Ovary (tissue), 9 donors: ENCODE measurements around the gene MSI2. TPM values are rescaled to one million over a fixed set of nuclear protein-coding genes. Genes with fewer than 3 reads are reported as not detected.
A peak's percentile ranks its signal among the peaks of the same experiment; 100 is the strongest.

Experiments used
- DNase-seq, 5 donors: peaks; one replicate each; pipeline ENCODE4 v3.0.0-alpha.2; 2019 to 2020
- H3K27ac ChIP-seq, 2 donors: fragments of 200-600 bp; one replicate each; pipeline versions ENCODE4 v1.5.1 to v1.8.0; 2019 to 2022
- H3K27me3 ChIP-seq: fragments of 200-600 bp; one replicate; pipeline ENCODE4 v1.8.0; 2022
- H3K36me3 ChIP-seq: fragments of 200-600 bp; sonication (generic); one replicate; pipeline ENCODE4 v1.5.1; 2019
- H3K4me1 ChIP-seq: one replicate; pipeline ENCODE4 v1.8.1; 2013; ENCODE audit warnings: mild to moderate bottlenecking, moderate library complexity; ENCODE audit not compliant: insufficient read depth
- H3K4me3 ChIP-seq: fragments of 200-600 bp; sonication (generic); one replicate; pipeline ENCODE4 v1.5.1; 2017
- H3K9me3 ChIP-seq, 2 donors: fragments of 200-600 bp in 1 of 2; sonication (generic) in 1 of 2; one replicate each; pipeline versions ENCODE4 v1.5.1 to v1.8.1; 2013 to 2019; ENCODE audit warnings: mild to moderate bottlenecking in 1 of 2, moderate library complexity in 1 of 2
- EP300 ChIP-seq: sonication (generic); formaldehyde crosslinking; IDR thresholded peaks from one replicate; pipeline ENCODE4 v1.6.1; 2017; ENCODE audit warnings: antibody characterized with exemption
- POLR2A ChIP-seq: fragments of 450-650 bp; IDR thresholded peaks from one replicate; pipeline ENCODE4 v1.6.1; 2017; ENCODE audit warnings: antibody characterized with exemption, mild to moderate bottlenecking, moderate library complexity
- WGBS, 3 donors: extraction: QIAGEN DNeasy Blood & Tissue Kit in 1 of 3; methylation state at CpG; one replicate each; pipeline versions ENCODE4 v1.1.5 to v1.1.7; 2013 to 2017; 5-methylcytosine and 5-hydroxymethylcytosine counted together
- intact Hi-C, 4 donors: fragments of 100-400 bp; cut with DNase I; formaldehyde crosslinking; loops; one replicate each; pipeline versions ENCODE4 v1.11.0 to v1.15.1; 2022 to 2023
- polyA plus RNA-seq, 2 donors: library from polyadenylated mRNA; stranded (reverse); fragments of 200-250 nt in 1 of 2; fragments of 350-450 nt in 1 of 2; fragmentation: Illumina TruSeq in 1 of 2; extraction: RNeasy Lipid Tissue Mini Kit (QIAGEN cat#74804) in 1 of 2; gene quantifications; one replicate each; pipeline ENCODE4 v1.2.3, GENCODE V29; 2013 to 2014
- total RNA-seq, 7 donors: library from RNA; depleted of rRNA in 2 of 7; stranded (reverse); fragments of >200 nt in 2 of 7; fragmentation: NEBNext Ultra II Directional in 3 of 7; extraction: Animal tissue kit (Norgen Biotek cat#: 25700) in 3 of 7; gene quantifications; one replicate each; pipeline versions ENCODE4 v1.1.0 to v1.2.4, GENCODE V29; 2016 to 2023
- TF ChIP-seq, protein P1 (sequence below), 3 donors: fragments of 450-650 bp in 2 of 3; fragments of 200-600 bp in 1 of 3; IDR thresholded peaks; one replicate each; pipeline versions ENCODE4 v1.5.1 to v1.8.0; 2016 to 2022; ENCODE audit warnings: antibody characterized with exemption in 3 of 3, mild to moderate bottlenecking in 1 of 3
- donor health status: DM: no; HTN: no; CAD: no; lungs with moderate emphysema.
- donor health status: DM: no; HTN: no; CAD: no.
- donor health status: Bipolar disorder and iron deficiency.
- donor health status: DM: yes; HTN: yes; CAD: no.
- donor health status: DM: no; HTN: no; CAD: no.
- donor health status: DM: yes; HTN: yes; CAD: no.

MSI2 gene
- total and polyA plus RNA-seq, 9 donors, result 43.1 to 199 (median 120) TPM

DNA sequence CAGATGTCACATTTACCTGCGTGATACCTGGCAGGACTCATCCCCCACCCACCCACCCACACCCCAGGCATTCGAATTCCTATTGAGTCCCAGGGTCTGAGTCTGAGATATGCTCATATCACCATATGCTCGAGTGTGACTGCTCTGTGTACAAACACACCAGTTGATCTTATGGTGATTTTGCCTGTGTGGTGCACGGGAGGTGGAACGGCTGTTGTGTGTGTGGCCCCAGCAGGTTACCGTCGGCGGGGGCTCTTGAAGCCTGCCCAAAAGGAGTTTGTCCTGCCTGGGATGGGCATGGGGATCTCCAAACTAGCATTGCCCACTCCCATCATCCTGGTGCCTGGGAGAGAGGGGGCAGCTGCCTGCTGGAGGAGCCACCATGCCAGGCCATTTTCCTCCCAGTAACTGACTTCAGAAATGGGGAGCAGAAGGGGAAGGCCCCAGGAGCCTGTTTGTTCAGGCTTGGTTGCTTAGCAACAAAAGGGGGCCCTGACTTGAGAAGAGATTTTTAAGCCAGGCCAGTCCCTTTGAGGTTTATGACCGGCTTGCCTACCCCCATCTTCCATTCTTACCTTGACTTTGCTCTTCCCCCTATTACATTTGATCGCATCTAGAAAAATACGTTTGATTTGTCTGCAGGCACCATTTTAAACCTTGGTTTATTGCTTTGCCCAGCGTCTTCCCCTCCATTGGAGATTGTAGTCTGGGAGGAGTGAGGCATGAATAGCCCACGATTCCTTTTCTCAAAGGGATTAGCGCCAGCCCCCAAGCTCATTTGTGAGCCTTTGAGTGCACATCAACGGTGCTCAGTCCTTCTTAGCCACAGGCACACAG, 271.1 kb downstream of the MSI2 start:
- peaks cover 21% of the 10 kb centered on the region for H3K4me1 ChIP-seq
- no peak overlapping the region for H3K4me3 ChIP-seq
- H3K27ac ChIP-seq, result peak overlapping the region in 1 of 2 donors; percentile 26
- 26 to 38% (median 28%) methylated on average over 15 of the region's 15 CpGs for WGBS, 3 donors
- DNase-seq, result peak in 1 of 5 donors; percentile 36
- H3K36me3 ChIP-seq, result no peaks in the 10 kb centered on the region
- H3K9me3 ChIP-seq, result no peaks in the 10 kb centered on the region
- intact Hi-C loops, result no loop called here
- no peaks in the 10 kb centered on the region for H3K27me3 ChIP-seq
- TF ChIP-seq POLR2A (no peak), EP300 (no peak)
- TF ChIP-seq, protein P1, sequence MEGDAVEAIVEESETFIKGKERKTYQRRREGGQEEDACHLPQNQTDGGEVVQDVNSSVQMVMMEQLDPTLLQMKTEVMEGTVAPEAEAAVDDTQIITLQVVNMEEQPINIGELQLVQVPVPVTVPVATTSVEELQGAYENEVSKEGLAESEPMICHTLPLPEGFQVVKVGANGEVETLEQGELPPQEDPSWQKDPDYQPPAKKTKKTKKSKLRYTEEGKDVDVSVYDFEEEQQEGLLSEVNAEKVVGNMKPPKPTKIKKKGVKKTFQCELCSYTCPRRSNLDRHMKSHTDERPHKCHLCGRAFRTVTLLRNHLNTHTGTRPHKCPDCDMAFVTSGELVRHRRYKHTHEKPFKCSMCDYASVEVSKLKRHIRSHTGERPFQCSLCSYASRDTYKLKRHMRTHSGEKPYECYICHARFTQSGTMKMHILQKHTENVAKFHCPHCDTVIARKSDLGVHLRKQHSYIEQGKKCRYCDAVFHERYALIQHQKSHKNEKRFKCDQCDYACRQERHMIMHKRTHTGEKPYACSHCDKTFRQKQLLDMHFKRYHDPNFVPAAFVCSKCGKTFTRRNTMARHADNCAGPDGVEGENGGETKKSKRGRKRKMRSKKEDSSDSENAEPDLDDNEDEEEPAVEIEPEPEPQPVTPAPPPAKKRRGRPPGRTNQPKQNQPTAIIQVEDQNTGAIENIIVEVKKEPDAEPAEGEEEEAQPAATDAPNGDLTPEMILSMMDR (IDR thresholded peaks at IDR 0.05), result no peak

DNA sequence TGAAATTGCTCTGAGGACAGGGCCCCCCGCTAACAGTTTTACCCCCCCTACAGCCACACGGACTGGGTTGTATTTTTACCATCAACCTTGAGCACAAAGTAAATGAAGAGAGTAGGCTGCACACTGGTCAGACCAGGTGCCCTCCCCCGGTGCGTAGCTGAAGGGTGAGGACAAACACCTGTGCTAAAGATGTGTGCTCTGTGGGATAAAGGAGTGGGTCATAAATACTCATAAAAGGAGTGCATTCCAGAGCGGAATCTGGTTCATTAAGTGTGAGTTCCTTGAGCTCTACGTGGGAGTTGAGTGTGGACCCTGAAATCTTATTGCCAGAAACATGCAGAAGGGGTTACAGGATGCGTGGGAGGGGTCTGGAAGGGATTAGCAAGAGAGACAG, 271.7 kb downstream of the MSI2 start:
- Histone ChIP-seq H3K27me3 (no peaks in the 10 kb centered on the region), H3K27ac (peak overlapping the region in 1 of 2 donors; percentile 26), H3K4me1 (peaks cover 21% of the 10 kb centered on the region), H3K36me3 (no peaks in the 10 kb centered on the region), H3K9me3 (no peaks in the 10 kb centered on the region), H3K4me3 (no peak overlapping the region)
- intact Hi-C loops, result no loop called here
- TF ChIP-seq POLR2A (no peak), EP300 (no peak)
- TF ChIP-seq, protein P1 (IDR thresholded peaks at IDR 0.05), result no peak
- 11 to 30% (median 19%) methylated on average over 7 of the region's 7 CpGs for WGBS, 3 donors
- peak in 2 of 5 donors; percentile 58 to 64 for DNase-seq

DNA sequence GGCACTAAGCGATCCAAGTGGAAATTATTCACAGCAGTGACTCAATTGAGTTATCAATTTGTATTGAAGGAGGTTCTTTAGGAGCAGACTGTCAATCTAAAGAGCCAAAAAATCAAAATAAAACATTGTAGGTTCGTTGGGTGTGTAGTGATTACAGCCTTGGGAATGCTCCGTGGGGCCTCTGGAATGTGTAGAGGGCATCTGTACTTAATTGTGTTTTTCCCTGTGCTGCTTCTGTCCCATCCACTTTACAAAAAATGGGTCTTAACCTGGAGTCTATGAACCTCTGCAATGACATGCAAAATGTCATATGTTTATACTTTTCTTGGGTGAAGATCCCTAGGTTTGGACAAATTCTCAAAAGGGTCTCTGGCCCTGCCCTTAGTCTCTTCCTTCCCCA, 273.7 kb downstream of the MSI2 start:
- Histone ChIP-seq H3K4me3 (no peak overlapping the region), H3K36me3 (no peaks in the 10 kb centered on the region), H3K9me3 (no peaks in the 10 kb centered on the region), H3K4me1 (peaks cover 21% of the 10 kb centered on the region), H3K27me3 (no peaks in the 10 kb centered on the region), H3K27ac (no peak overlapping the region)
- intact Hi-C loops, result no loop called here
- no peak for DNase-seq
- 66 to 82% (median 72%) methylated on average over 3 of the region's 3 CpGs for WGBS, 3 donors
- TF ChIP-seq EP300, result no peak
- TF ChIP-seq POLR2A, result no peak
- TF ChIP-seq, protein P1 (IDR thresholded peaks at IDR 0.05), result no peak

DNA sequence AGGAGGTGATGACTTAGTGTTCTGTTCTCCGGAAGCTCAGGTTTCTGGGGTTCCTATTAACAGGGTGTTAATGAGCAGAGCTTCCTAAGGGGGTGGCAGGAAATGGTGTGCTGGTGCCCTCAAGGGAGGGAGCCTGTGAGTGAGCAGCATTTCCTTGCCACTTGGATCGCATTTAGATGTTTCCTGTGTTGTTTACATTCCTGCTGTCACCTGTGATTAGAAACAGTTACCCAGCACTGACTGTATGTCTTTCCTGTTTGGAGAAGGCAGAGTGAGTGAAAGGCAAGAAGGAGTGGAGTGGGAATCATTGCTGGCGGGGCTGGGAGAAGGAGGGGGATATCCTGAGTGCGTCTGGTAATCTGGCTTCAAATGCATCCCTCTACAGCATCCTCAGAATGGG, 274.2 kb downstream of the MSI2 start:
- 61 to 78% (median 65%) methylated on average over 4 of the region's 4 CpGs for WGBS, 3 donors
- Histone ChIP-seq H3K9me3 (no peaks in the 10 kb centered on the region), H3K4me1 (peaks cover 26% of the 10 kb centered on the region), H3K4me3 (no peak overlapping the region), H3K27ac (no peak overlapping the region), H3K36me3 (no peaks in the 10 kb centered on the region), H3K27me3 (no peaks in the 10 kb centered on the region)
- TF ChIP-seq, protein P1 (IDR thresholded peaks at IDR 0.05), result no peak
- no peak for TF ChIP-seq EP300
- no peak for TF ChIP-seq POLR2A
- DNase-seq, result peak in 1 of 5 donors; percentile 26
- intact Hi-C loops, result no loop called here
